OCI-LY7 (cell line): ENCODE data around the gene HOXD8.

Source experiments
- EZH2phosphoT487 ChIP-seq: fragments of 200-600 bp; sonication (generic); IDR thresholded peaks from 2 replicates; pipeline ENCODE4 v1.6.1; 2018; ENCODE audit warnings: low read depth, borderline replicate concordance, mild to moderate bottlenecking, mixed run types, antibody characterized with exemption, low read length, moderate library complexity, mixed read lengths
- TF ChIP-seq, protein P1 (sequence below): fragments of 200-600 bp; sonication (generic); conservative IDR thresholded peaks from 2 replicates; pipeline ENCODE4 v1.5.1; 2014; ENCODE audit warnings: mild to moderate bottlenecking, antibody characterized with exemption, low read length, moderate library complexity, mixed read lengths

DNA sequence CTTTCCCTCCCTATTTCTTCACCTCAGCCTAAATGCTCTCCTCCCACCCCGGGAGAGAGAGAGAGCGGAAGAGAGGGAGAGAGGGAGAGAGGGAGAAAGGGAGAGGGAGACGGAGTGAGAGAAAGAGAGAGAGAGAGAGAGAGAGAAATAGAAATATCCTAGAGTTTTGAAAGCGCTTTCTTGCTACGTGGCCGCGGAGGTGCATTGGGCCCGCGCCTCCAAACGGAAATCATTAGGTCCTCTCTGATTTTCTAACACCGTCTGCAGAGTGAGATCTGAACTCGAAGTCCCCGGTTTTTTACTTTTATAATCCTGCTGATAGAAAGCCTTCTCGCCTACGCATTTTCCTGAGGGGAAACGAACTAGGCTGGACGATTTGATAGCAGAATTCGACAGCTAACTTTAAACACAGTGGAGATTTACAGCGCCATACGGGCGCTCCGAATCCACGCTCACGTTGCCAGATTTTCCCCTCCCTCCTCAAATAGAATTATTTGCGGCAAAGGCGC, 44.8 kb upstream of the HOXD8 start:
- TF ChIP-seq, protein P1, sequence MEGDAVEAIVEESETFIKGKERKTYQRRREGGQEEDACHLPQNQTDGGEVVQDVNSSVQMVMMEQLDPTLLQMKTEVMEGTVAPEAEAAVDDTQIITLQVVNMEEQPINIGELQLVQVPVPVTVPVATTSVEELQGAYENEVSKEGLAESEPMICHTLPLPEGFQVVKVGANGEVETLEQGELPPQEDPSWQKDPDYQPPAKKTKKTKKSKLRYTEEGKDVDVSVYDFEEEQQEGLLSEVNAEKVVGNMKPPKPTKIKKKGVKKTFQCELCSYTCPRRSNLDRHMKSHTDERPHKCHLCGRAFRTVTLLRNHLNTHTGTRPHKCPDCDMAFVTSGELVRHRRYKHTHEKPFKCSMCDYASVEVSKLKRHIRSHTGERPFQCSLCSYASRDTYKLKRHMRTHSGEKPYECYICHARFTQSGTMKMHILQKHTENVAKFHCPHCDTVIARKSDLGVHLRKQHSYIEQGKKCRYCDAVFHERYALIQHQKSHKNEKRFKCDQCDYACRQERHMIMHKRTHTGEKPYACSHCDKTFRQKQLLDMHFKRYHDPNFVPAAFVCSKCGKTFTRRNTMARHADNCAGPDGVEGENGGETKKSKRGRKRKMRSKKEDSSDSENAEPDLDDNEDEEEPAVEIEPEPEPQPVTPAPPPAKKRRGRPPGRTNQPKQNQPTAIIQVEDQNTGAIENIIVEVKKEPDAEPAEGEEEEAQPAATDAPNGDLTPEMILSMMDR, result no peak
- TF ChIP-seq EZH2phosphoT487, result no peak
